ENCODE measurements around the gene ASB2. TPM values are rescaled to one million over a fixed set of nuclear protein-coding genes. Genes with fewer than 3 reads are reported as not detected.

The ASB2 gene, protein sequence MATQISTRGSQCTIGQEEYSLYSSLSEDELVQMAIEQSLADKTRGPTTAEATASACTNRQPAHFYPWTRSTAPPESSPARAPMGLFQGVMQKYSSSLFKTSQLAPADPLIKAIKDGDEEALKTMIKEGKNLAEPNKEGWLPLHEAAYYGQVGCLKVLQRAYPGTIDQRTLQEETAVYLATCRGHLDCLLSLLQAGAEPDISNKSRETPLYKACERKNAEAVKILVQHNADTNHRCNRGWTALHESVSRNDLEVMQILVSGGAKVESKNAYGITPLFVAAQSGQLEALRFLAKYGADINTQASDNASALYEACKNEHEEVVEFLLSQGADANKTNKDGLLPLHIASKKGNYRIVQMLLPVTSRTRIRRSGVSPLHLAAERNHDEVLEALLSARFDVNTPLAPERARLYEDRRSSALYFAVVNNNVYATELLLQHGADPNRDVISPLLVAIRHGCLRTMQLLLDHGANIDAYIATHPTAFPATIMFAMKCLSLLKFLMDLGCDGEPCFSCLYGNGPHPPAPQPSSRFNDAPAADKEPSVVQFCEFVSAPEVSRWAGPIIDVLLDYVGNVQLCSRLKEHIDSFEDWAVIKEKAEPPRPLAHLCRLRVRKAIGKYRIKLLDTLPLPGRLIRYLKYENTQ
- polyA plus RNA-seq: not detected in 2 replicates

DNA sequence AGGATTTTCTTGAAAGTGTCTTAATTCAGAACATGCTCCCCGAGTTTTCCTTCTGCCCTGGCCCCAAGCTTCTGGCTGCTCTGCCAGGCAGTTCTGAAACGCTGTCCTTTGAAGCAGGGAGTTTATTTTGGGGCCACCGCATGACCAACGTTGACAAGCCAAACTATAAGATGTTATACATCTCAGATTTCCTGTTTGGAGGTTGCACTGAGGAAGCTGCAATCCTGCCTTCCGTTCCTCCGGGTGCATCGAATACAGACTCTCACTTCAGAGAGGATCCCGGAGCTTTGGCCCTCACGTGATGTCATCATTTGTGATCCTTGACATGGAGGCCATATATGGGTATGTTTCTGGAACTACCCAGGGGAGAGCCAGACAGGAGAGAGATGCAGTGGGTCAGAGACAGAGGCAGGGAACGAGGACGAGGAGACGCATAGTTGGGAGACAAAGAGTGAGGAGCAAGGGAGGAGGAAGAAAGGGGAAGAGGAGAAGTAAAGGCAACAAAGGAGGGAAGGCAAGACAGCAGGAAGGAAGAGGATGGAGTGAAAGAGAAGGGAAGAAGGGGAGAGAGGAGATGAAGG lies at the start of gene ASB2:
Gene ASB2, minus strand, starts transcription at position 94 of the 581 bp plus-strand sequence. CDS start 12,031 bp downstream, outside the sequence.

DNA sequence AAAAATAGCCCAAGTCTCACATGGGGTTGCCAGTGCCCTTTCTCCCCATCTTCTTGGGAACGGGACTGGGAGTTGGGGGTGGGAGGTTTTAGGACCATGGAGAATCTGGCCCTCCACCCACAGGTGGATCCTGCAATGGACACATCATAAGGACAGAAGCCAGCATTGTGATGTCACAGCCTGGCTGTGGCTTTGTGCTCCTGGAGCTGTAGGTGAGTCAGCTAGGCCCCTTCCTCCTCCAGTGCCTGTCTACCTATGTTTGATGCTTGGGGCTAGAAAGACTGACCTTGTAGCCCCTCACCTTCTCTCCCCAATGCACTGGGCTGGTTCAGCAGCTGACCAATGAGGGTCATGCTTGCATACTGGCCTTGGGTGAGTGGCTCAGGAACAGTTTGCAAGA lies 20.7 kb upstream of the ASB2 start, which contains the start of gene CCDC197:
Gene CCDC197, plus strand, starts transcription at position 220 of the 400 bp plus-strand sequence. CDS start 831 bp downstream, outside the sequence.

DNA sequence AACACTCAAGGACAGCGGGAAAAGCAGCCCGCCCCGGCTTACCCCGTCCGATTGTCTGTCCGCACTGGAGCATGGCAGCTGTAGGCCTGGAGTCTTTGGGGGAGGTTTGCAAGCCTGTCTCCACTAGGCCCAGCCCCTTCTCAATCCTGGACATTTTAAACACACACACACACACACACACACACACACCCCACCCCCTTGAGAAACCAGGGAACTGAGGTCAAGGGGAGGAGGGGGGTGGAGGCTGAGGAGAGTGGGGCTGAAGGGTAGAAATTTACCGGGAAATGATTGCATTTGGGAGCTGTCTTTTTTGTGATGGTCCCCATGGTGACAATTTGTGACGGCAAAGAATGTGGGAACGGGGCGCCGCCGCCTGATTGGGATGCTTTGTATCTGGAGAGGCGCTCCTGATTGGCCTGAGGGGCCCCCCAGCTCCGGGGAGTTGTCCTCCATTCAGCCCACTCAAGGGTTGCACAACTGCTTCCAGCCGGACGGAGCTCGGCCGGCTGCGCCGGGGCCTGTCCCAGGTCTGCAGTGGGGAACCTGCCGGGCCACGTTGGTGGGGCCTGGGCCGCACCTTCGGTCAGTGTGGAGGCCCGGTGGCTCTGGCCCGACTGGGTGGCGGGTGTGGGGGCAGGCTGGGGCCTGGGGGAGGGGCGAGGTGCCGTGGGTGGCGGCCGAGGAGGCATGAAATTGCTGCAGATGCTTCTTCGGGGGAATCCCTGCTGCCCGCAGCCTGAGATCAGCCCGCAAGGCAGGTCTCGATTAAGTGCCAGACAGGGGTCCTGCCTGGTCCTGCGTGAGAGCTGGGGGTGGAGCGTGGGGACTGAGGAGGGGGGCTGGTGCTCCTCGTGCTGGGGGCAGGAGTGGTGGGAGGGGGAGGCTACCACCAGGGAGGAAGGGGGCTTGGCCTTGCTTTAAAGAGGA lies 49.2 kb downstream of the ASB2 start, which contains the start of gene FAM181A:
Gene FAM181A, plus strand, starts transcription at position 472 of the 927 bp plus-strand sequence. CDS start 942 bp downstream, outside the sequence.

Other genes with a start within 250 kb of the ASB2 start
- 0.21 and 0.30 TPM in 2 replicates for gene PRIMA1, start 188.1 kb downstream of the ASB2 start, polyA plus RNA-seq
- gene FAM181A, start 49.2 kb downstream of the ASB2 start, polyA plus RNA-seq: not detected in 2 replicates
- not detected in 2 replicates for gene CCDC197, start 20.7 kb upstream of the ASB2 start, polyA plus RNA-seq
- gene OTUB2, start 49.8 kb upstream of the ASB2 start, polyA plus RNA-seq: 2.5 and 4.2 TPM in 2 replicates
- 652 and 739 TPM in 2 replicates for gene DDX24, start 104.6 kb upstream of the ASB2 start, polyA plus RNA-seq
- gene IFI27L1, start 104.7 kb upstream of the ASB2 start, polyA plus RNA-seq: 175 and 214 TPM in 2 replicates
- 21.2 and 29.9 TPM in 2 replicates for gene IFI27, start 134.2 kb upstream of the ASB2 start, polyA plus RNA-seq
- 115 and 143 TPM in 2 replicates for gene IFI27L2, start 153.0 kb upstream of the ASB2 start, polyA plus RNA-seq
- gene PPP4R4, start 197.8 kb upstream of the ASB2 start, polyA plus RNA-seq: 87.8 and 101 TPM in 2 replicates